Measurements from ENCODE around the gene RAB39B. TPM values are rescaled to one million over a fixed set of nuclear protein-coding genes. Genes with fewer than 3 reads are reported as not detected.
"Not testable (repeated sequence)": the region's sequence is repeated elsewhere in the genome, so short reads cannot be mapped to it uniquely, and the experiment has no call there.

RAB39B gene, protein sequence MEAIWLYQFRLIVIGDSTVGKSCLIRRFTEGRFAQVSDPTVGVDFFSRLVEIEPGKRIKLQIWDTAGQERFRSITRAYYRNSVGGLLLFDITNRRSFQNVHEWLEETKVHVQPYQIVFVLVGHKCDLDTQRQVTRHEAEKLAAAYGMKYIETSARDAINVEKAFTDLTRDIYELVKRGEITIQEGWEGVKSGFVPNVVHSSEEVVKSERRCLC
- total RNA-seq: 1 to 10 TPM; 7.5 to 8.3 TPM

DNA sequence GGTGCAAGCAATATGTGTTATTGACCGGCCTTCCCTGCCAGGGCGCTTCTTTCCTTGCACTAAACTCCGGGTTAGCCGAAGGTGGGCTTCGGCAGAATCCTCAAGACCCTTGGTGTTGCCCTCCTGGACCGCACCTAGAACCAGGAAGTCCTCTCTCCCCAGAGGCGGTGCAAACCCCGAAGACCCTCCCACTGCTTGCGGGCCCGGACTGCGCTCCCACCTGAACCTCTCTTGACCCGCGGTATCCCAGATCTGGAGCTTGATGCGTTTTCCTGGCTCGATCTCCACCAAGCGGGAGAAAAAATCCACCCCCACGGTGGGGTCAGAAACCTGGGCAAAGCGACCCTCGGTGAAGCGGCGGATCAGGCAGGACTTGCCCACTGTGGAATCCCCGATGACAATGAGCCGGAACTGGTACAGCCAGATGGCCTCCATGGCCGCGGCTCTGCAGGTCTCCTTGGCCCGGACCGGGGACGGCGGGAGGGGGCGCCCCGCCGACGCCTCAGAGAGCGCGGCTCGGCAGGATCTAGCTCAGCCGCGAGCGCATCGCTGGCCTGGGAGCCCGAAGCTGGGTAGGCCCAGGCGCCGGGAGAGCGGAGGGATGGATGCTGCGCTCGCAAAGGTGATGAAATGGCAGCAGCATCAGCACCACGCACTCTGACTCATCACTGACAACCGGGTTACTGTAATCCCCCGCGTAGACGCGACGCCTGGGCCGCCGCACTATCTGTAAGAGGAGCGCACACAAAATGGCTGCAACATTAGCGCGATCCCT, at the start of gene RAB39B:
Gene RAB39B, minus strand, starts transcription at position 638 of the 775 bp plus-strand sequence. Its CDS starts 203 bp downstream, at position 435.
- ATAC-seq: peak; percentile 97 to 98
- peak; percentile 82 for DNase-seq (ENCODE audit: low spot score)
- peaks cover 7 to 10% of the 10 kb centered on the region in 2 donors for H3K4me1 Mint-ChIP-seq (ENCODE audit: low read depth in 2 of 2)
- H3K36me3 Mint-ChIP-seq: peaks cover 4% of the 10 kb centered on the region
- peaks cover 0 to 2% of the 10 kb centered on the region in 2 donors for H3K27me3 Mint-ChIP-seq
- no peaks in the 10 kb centered on the region for H3K9me3 Mint-ChIP-seq
- H3K27ac Mint-ChIP-seq: peak within 1 kb of the TSS; percentile 40 to 84
- peak within 1 kb of the TSS; percentile 79 for H3K4me3 Mint-ChIP-seq

DNA sequence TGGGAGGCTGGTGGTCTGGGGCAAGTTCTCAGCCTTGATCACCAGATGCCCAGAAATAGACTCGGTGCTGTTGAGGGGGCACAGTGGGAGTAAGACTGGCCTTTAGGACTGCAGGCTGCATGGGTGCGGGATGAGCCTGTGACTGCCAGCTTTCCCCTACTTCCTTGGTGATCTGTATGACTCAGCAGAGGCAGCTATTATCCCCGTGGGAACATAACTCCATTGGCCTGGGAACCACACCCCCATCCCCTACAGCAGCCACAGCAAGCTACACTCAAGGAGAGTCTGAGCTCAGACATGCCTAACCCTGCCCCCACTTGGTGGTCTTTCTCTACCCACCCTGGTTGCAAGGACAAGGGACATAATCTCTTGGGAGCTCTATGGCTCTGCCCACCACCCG, 49.5 kb upstream of the RAB39B start:
- H3K36me3 Mint-ChIP-seq: no peaks in the 10 kb centered on the region
- no peaks in the 10 kb centered on the region for H3K4me1 Mint-ChIP-seq (ENCODE audit: low read depth in 2 of 2)
- peaks cover 10% of the 10 kb centered on the region for H3K9me3 Mint-ChIP-seq
- no peak for ATAC-seq
- no peak overlapping the region for H3K27ac Mint-ChIP-seq
- H3K27me3 Mint-ChIP-seq: peaks cover 10 to 17% of the 10 kb centered on the region in 2 donors
- H3K4me3 Mint-ChIP-seq: no peak overlapping the region
- DNase-seq (ENCODE audit: low spot score): no peak

DNA sequence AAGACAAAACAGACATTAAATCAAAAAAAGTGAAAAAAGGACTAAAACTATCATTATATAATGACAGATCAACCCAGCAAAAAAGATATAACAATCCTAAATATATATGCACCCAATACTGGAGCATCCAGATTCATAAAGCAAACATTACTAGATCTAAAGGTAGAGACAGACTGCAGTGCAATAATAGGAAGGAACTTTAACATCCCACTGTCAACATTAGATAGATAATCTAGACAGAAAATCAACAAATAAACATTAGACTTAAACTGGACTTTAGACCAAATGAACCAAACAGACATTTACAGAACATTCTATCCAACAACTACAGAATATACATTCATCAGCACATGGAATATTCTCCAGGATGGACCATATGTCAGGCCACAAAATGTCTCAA, 29.5 kb upstream of the RAB39B start:
- H3K36me3 Mint-ChIP-seq: no peaks in the 10 kb centered on the region
- no peaks in the 10 kb centered on the region for H3K4me1 Mint-ChIP-seq (ENCODE audit: low read depth in 2 of 2)
- peaks cover 4 to 27% of the 10 kb centered on the region in 2 donors for H3K27me3 Mint-ChIP-seq
- no peak overlapping the region for H3K4me3 Mint-ChIP-seq
- no peak overlapping the region for H3K27ac Mint-ChIP-seq
- H3K9me3 Mint-ChIP-seq: no peaks in the 10 kb centered on the region
- DNase-seq (ENCODE audit: low spot score): no peak
- no peak for ATAC-seq

DNA sequence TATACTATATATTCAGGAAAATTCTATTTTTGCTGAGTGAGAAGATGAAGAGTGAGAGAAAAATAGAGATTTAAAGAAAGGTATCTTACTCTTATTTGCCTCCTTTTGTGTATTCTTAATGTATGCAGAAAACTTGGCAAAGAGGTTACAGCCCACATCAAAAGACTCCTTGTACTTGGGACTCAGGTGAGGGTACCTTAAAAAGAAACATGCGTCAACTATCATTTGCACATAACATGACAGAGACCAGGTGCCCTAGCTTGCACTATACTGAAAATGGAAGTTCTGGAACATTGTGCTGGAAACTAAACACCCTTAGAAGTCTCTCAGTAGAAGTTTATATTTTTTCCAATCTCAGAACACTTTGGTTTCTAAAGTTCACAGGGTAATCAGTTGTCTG, 15.6 kb upstream of the RAB39B start:
- DNase-seq (ENCODE audit: low spot score) (no peak), ATAC-seq (no peak)
- no peak overlapping the region for H3K27ac Mint-ChIP-seq
- peaks cover 4% of the 10 kb centered on the region for H3K36me3 Mint-ChIP-seq
- H3K9me3 Mint-ChIP-seq: no peaks in the 10 kb centered on the region
- no peak overlapping the region for H3K4me3 Mint-ChIP-seq
- H3K4me1 Mint-ChIP-seq (ENCODE audit: low read depth in 2 of 2): no peaks in the 10 kb centered on the region
- peaks cover 9 to 14% of the 10 kb centered on the region in 2 donors for H3K27me3 Mint-ChIP-seq

DNA sequence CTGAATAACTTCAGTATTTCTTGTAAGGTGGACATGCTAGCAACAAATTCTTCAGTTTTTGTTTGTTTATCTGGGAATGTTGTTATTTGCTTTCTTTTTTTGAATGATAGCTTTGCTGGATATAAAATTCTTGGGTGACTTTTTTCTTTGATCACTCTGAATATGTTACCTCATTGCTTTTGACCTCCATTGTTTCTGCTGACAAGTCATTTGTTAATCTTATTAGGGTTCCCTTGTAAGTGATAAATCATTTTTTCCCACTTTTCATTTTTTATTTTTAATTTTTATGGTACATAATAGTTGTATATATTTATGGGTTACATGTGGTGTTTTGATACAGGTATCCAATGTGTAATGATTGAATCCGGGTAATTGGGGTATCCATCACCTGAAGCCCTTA, 6.7 kb upstream of the RAB39B start:
- ATAC-seq: no peak
- Mint-ChIP-seq H3K36me3 (peaks cover 12% of the 10 kb centered on the region), H3K4me1 (ENCODE audit: low read depth in 2 of 2) (no peaks in the 10 kb centered on the region), H3K27ac (no peak overlapping the region), H3K9me3 (peaks cover 3% of the 10 kb centered on the region), H3K27me3 (peaks cover 11 to 13% of the 10 kb centered on the region in 2 donors), H3K4me3 (no peak overlapping the region)
- DNase-seq (ENCODE audit: low spot score): no peak

DNA sequence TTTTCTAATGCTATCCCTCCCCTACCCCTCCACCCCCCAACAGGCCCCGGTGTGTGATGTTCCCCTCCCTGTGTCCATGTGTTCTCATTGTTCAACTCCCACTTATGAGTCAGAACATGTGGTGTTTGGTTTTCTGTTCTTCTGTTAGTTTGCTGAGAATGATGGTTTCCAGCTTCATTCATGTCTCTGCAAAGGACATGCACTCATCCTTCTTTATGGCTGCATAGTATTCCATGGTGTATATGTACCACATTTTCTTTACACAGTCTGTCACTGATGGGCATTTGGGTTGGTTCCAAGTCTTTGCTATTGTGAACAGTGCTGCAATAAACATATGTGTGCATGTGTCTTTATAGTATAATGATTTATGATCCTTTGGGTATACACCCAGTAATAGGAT, 3.7 kb upstream of the RAB39B start:
- H3K27ac Mint-ChIP-seq; ATAC-seq; H3K4me1 Mint-ChIP-seq (ENCODE audit: low read depth in 2 of 2); H3K9me3 Mint-ChIP-seq; H3K4me3 Mint-ChIP-seq; DNase-seq (ENCODE audit: low spot score); H3K27me3 Mint-ChIP-seq: not testable (repeated sequence)
- H3K36me3 Mint-ChIP-seq: peaks cover 12% of the 10 kb centered on the region

DNA sequence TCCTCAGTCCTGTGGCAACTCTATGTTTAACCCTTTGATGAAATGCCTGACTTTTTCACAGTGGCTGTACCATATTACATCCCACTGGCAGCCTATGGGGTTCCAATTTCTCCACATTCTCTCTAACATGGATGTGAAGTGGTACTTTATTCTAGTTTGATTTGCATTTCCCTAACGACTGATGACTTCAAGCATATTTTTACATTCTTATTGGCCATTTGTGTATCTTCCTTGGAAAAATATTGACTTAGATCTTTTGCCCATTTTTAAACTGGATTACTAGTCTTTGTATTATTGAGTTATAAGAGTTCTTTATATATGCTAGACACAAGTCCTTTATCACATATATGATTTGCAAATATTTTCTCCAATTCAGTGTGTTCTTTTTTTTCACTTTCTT, 2.1 kb upstream of the RAB39B start:
- H3K27ac Mint-ChIP-seq: no peak overlapping the region
- ATAC-seq: no peak
- no peak overlapping the region for H3K4me3 Mint-ChIP-seq
- H3K4me1 Mint-ChIP-seq (ENCODE audit: low read depth in 2 of 2): peaks cover 4 to 10% of the 10 kb centered on the region in 2 donors
- peaks cover 2% of the 10 kb centered on the region for H3K36me3 Mint-ChIP-seq
- no peak for DNase-seq (ENCODE audit: low spot score)
- H3K27me3 Mint-ChIP-seq: peaks cover 3 to 4% of the 10 kb centered on the region in 2 donors
- H3K9me3 Mint-ChIP-seq: peaks cover 2% of the 10 kb centered on the region

DNA sequence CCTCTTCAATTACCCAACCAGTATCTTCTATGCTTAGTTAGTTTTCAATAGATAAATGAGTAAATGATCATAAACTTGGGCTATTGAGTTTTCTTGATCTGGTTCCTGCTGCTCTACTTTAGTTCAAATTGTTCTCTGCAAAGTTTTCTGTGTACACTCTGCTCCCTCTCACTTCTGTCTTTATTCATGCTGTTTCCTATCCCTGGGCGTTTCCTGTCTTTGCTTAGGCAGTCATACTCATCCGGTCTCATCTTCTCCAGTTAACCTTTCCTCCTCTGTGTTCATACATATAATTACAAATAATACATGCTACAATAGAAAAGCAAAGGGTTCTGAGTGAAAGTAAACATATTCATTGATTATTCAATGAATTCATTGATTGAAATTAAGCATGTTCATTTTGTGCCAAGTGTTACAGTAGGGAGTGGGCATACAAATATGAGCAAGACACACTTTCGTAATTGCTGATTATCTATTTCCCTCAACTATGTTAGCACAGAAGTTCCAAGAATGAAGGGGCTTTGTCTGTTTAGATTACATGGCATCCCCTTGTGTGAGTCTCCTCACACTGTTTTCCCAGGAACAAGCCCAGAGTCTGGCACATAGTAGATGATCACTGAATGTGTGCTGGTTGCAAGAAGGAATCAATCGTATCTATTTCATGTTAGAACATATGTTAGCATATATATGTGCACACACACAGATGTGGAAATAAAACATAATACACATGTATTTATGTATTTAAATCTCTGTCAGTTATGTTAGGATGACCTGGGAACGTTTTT, 1.1 kb downstream of the RAB39B start:
- peaks cover 4% of the 10 kb centered on the region for H3K36me3 Mint-ChIP-seq
- DNase-seq (ENCODE audit: low spot score) (no peak), ATAC-seq (no peak)
- no peaks in the 10 kb centered on the region for H3K9me3 Mint-ChIP-seq
- H3K4me1 Mint-ChIP-seq (ENCODE audit: low read depth in 2 of 2): peaks cover 7 to 10% of the 10 kb centered on the region in 2 donors
- H3K27ac Mint-ChIP-seq: peak overlapping the region; percentile 40 to 84
- H3K4me3 Mint-ChIP-seq: peak overlapping the region; percentile 79
- peaks cover 0 to 2% of the 10 kb centered on the region in 2 donors for H3K27me3 Mint-ChIP-seq

DNA sequence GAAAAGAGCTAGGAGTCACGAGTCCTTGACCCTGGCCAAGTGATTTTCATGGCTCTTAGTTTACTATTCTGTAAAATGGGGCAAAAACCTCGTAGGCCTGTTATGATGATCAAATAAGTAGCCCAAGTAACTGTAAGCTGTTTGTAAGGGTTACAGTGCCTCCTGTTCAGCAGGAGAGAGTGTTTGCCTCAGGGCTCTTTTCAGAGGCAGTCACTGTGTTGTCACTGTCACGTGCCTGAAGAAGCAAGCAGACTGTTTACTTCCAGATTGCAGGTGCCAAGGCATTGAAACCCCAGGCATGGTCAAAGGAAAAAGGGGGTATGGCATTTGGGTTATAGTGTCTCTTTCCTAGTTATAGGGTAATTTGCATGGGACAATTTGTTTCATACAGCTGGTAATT, 4.5 kb downstream of the RAB39B start:
- no peak for ATAC-seq
- peaks cover 7 to 14% of the 10 kb centered on the region in 2 donors for H3K4me1 Mint-ChIP-seq (ENCODE audit: low read depth in 2 of 2)
- H3K27ac Mint-ChIP-seq: no peak overlapping the region
- H3K36me3 Mint-ChIP-seq: peaks cover 4% of the 10 kb centered on the region
- H3K9me3 Mint-ChIP-seq: no peaks in the 10 kb centered on the region
- DNase-seq (ENCODE audit: low spot score): no peak
- no peaks in the 10 kb centered on the region for H3K27me3 Mint-ChIP-seq
- H3K4me3 Mint-ChIP-seq: no peak overlapping the region

DNA sequence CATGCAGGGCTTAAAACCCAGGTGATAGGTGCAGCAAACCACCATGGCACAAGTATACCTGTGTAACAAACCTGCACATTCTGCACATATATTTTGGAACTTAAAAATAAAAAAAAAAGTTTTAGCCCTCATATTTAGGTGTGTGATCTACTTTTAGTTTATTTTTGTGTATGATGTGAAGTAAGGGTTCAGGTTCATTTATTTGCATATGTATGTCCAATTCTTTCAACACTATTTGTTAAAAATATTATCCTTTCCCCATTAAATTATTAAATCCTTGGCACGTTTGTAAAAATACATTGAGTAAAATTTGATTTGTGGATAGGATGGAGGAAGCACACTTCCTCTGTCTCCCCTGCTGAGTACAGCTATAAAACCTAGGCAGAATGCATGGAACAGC, 12.9 kb downstream of the RAB39B start:
- Mint-ChIP-seq H3K4me1 (ENCODE audit: low read depth in 2 of 2) (peaks cover 3% of the 10 kb centered on the region in 2 donors), H3K4me3 (no peak overlapping the region), H3K27ac (no peak overlapping the region), H3K27me3 (peaks cover 0 to 8% of the 10 kb centered on the region in 2 donors), H3K36me3 (no peaks in the 10 kb centered on the region), H3K9me3 (no peaks in the 10 kb centered on the region)
- DNase-seq (ENCODE audit: low spot score): no peak
- no peak for ATAC-seq

DNA sequence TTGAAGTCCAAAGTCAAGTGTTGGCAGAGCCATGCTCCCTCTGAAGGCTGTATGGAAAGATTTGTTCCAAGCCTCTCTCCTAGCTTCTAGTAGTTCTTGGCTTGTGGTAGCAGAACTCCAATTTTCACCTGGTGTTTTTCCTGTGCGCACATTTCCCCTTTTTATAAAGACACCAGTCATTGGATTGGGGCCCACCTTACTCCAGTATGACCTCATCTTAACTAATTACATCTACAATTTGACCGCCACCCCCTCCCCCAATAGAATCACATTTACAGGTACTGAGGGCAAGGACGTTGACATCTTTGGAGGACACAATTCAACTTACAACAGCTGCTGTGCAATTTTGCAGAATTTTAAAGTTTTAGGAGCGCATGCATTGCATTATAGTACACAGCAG, 16.8 kb downstream of the RAB39B start:
- H3K36me3 Mint-ChIP-seq: no peaks in the 10 kb centered on the region
- no peak overlapping the region for H3K4me3 Mint-ChIP-seq
- DNase-seq (ENCODE audit: low spot score) (no peak), ATAC-seq (no peak)
- no peaks in the 10 kb centered on the region for H3K9me3 Mint-ChIP-seq
- H3K27ac Mint-ChIP-seq: no peak overlapping the region
- H3K4me1 Mint-ChIP-seq (ENCODE audit: low read depth in 2 of 2): peaks cover 0 to 3% of the 10 kb centered on the region in 2 donors
- peaks cover 0 to 8% of the 10 kb centered on the region in 2 donors for H3K27me3 Mint-ChIP-seq

DNA sequence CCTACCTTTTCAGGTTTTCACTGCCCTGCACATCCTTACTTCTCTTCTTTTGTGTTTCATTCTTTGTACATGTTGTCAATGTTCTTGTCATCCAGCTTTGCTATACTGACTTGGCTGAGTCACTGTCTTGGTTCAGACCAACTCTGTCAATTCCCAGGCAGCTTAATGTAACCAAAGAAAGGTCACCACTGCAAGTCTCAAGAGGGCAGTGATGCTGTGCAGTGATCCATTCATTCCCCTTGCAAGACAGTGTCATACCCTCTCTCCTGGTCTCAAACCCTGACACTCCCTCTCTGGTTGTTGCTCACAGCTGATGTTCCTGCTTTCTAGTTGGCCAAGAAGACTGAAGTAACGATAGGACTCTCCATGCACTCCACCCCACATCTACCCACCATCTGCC, 17.5 kb downstream of the RAB39B start:
- no peak overlapping the region for H3K27ac Mint-ChIP-seq
- no peak for ATAC-seq
- no peak for DNase-seq (ENCODE audit: low spot score)
- H3K36me3 Mint-ChIP-seq: no peaks in the 10 kb centered on the region
- peaks cover 0 to 8% of the 10 kb centered on the region in 2 donors for H3K27me3 Mint-ChIP-seq
- no peaks in the 10 kb centered on the region for H3K9me3 Mint-ChIP-seq
- H3K4me3 Mint-ChIP-seq: no peak overlapping the region
- peaks cover 0 to 3% of the 10 kb centered on the region in 2 donors for H3K4me1 Mint-ChIP-seq (ENCODE audit: low read depth in 2 of 2)

DNA sequence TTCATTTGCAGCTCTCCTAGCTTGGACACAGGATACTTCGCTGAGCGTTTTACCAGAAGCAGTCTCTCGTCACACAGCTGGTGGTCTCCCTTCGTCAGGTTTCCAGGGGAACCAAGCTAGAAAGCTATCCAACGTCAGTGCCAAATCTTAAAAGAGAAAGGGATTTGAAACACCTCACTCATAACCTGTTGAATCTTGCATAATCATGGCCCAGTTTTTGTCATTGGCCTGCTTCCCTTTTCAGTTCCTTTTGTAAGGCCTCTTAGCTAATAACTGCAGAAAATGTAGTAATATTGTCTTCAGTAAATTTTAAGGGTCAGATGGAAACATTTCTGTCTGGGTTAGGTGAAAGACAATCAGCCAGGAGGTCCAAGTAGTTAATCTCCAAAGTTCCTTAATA, 22.0 kb downstream of the RAB39B start:
- peaks cover 3 to 8% of the 10 kb centered on the region in 2 donors for H3K4me1 Mint-ChIP-seq (ENCODE audit: low read depth in 2 of 2)
- no peak overlapping the region for H3K27ac Mint-ChIP-seq
- DNase-seq (ENCODE audit: low spot score): no peak
- peaks cover 9% of the 10 kb centered on the region for H3K36me3 Mint-ChIP-seq
- H3K27me3 Mint-ChIP-seq: peaks cover 0 to 3% of the 10 kb centered on the region in 2 donors
- ATAC-seq: no peak
- H3K4me3 Mint-ChIP-seq: no peak overlapping the region
- H3K9me3 Mint-ChIP-seq: no peaks in the 10 kb centered on the region

DNA sequence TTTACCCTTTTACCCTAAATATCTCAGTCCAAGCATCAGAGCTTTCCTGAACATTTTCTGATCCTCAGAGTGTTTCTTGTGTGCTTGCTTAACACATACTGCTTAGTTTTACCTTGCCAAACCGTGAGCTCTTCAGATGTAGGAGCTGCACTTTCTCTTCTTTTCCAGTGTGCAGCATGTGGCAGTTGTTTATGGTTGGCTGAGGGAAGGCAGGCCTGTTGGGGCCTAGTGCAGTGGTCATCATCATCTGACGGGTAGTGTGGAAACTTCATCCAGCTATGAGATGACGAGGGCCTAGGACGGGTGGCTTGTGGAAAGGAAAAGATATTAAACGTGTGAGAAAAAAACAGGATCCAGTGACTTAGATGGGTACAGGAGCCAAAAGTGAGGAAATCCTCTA, 26.6 kb downstream of the RAB39B start:
- no peak for ATAC-seq
- DNase-seq (ENCODE audit: low spot score): no peak
- Mint-ChIP-seq H3K27me3 (no peaks in the 10 kb centered on the region), H3K9me3 (no peaks in the 10 kb centered on the region), H3K4me1 (ENCODE audit: low read depth in 2 of 2) (peaks cover 2 to 9% of the 10 kb centered on the region in 2 donors), H3K27ac (no peak overlapping the region), H3K4me3 (no peak overlapping the region), H3K36me3 (peaks cover 17% of the 10 kb centered on the region)

All from natural killer cell treated with Interleukin-12 subunit alpha and Interleukin-12 subunit beta and Interleukin-15 and Interleukin-18, amount 100 ng/mL, for 72 hours (primary cell).